ENCODE measurements around the gene MAP3K2.
A peak's percentile ranks its signal among the peaks of the same experiment; 100 is the strongest.

The MAP3K2 gene

GRCh38 chr2:127320067-127320466 is 67.7 kb downstream of the MAP3K2 start:
- Histone ChIP-seq H3K79me2 (ENCODE audit: control insufficient read depth, low read length) (no peaks in the 10 kb centered on the region), H3F3A (ENCODE audit: control insufficient read depth, insufficient read depth) (no peaks in the 10 kb centered on the region), H4K20me1 (ENCODE audit: control insufficient read depth, insufficient read depth, low read depth, low read length) (no peaks in the 10 kb centered on the region), H3K4me1 (ENCODE audit: control insufficient read depth, low read length) (peaks cover 2% of the 10 kb centered on the region), H3K9me2 (replicated peaks; ENCODE audit: control insufficient read depth, low read length) (no peaks in the 10 kb centered on the region), H3K4me3 (ENCODE audit: low read length) (no peak overlapping the region), H3K4me2 (ENCODE audit: low read length) (no peak overlapping the region), H3K27me3 (ENCODE audit: control insufficient read depth, low read length) (no peaks in the 10 kb centered on the region), H3K36me3 (ENCODE audit: control insufficient read depth, low read length) (peaks cover 60% of the 10 kb centered on the region), H3K9me3 (ENCODE audit: control insufficient read depth, insufficient read depth, low read length) (no peaks in the 10 kb centered on the region), H3K27ac (ENCODE audit: low read depth, low read length) (no peak overlapping the region)
- TF ChIP-seq EZH2phosphoT487 (IDR thresholded peaks at IDR 0.05; ENCODE audit: borderline replicate concordance, low read length) (no peak), CTCF (IDR thresholded peaks at IDR 0.05; ENCODE audit: low read depth, low read length, poor library complexity, severe bottlenecking) (no peak)

- Histone ChIP-seq H3F3A (ENCODE audit: control insufficient read depth, insufficient read depth) (no peaks in the 10 kb centered on the region), H3K4me1 (ENCODE audit: control insufficient read depth, low read length) (peaks cover 22% of the 10 kb centered on the region), H3K9me3 (ENCODE audit: control insufficient read depth, insufficient read depth, low read length) (no peaks in the 10 kb centered on the region), H4K20me1 (ENCODE audit: control insufficient read depth, insufficient read depth, low read depth, low read length) (no peaks in the 10 kb centered on the region), H3K4me2 (ENCODE audit: low read length) (peak overlapping the region; percentile 19), H3K27ac (ENCODE audit: low read depth, low read length) (no peak overlapping the region), H3K9me2 (replicated peaks; ENCODE audit: control insufficient read depth, low read length) (no peaks in the 10 kb centered on the region), H3K79me2 (ENCODE audit: control insufficient read depth, low read length) (no peaks in the 10 kb centered on the region), H3K4me3 (ENCODE audit: low read length) (no peak overlapping the region), H3K27me3 (ENCODE audit: control insufficient read depth, low read length) (no peaks in the 10 kb centered on the region), H3K36me3 (ENCODE audit: control insufficient read depth, low read length) (peaks cover 69% of the 10 kb centered on the region)
- TF ChIP-seq EZH2phosphoT487 (IDR thresholded peaks at IDR 0.05; ENCODE audit: borderline replicate concordance, low read length) (no peak), CTCF (IDR thresholded peaks at IDR 0.05; ENCODE audit: low read depth, low read length, poor library complexity, severe bottlenecking) (no peak)
Measured at GRCh38 chr2:127314193-127314988, 73.4 kb downstream of the MAP3K2 start.

GRCh38 chr2:127313406-127313805 is 74.4 kb downstream of the MAP3K2 start:
- H3K4me3 ChIP-seq (ENCODE audit: low read length) = no peak overlapping the region
- no peaks in the 10 kb centered on the region for H4K20me1 ChIP-seq (ENCODE audit: control insufficient read depth, insufficient read depth, low read depth, low read length)
- TF ChIP-seq EZH2phosphoT487 (IDR thresholded peaks at IDR 0.05; ENCODE audit: borderline replicate concordance, low read length) (no peak), CTCF (IDR thresholded peaks at IDR 0.05; ENCODE audit: low read depth, low read length, poor library complexity, severe bottlenecking) (no peak)
- H3K36me3 ChIP-seq (ENCODE audit: control insufficient read depth, low read length) = peaks cover 70% of the 10 kb centered on the region
- H3K79me2 ChIP-seq (ENCODE audit: control insufficient read depth, low read length) = no peaks in the 10 kb centered on the region
- no peaks in the 10 kb centered on the region for H3K9me2 ChIP-seq (replicated peaks; ENCODE audit: control insufficient read depth, low read length)
- no peaks in the 10 kb centered on the region for H3K9me3 ChIP-seq (ENCODE audit: control insufficient read depth, insufficient read depth, low read length)
- H3K27me3 ChIP-seq (ENCODE audit: control insufficient read depth, low read length) = no peaks in the 10 kb centered on the region
- peaks cover 22% of the 10 kb centered on the region for H3K4me1 ChIP-seq (ENCODE audit: control insufficient read depth, low read length)
- no peak overlapping the region for H3K27ac ChIP-seq (ENCODE audit: low read depth, low read length)
- H3K4me2 ChIP-seq (ENCODE audit: low read length) = peak overlapping the region; percentile 19
- no peaks in the 10 kb centered on the region for H3F3A ChIP-seq (ENCODE audit: control insufficient read depth, insufficient read depth)
